HG03354 (cell line): ENCODE measurements around the gene MBNL1.
A peak's percentile ranks its signal among the peaks of the same experiment; 100 is the strongest.
"Not testable (repeated sequence)": the region's sequence is repeated elsewhere in the genome, so short reads cannot be mapped to it uniquely, and the experiment has no call there.

Experiments used
- ATAC-seq: cut with Tn5 transposase; IDR thresholded peaks from one replicate; pipeline ENCODE4 v1.9.1; 2021; ENCODE audit warnings: mild to moderate bottlenecking; ENCODE audit not compliant: unreplicated experiment, poor library complexity, severe bottlenecking

Gene MBNL1

GRCh38 chr3:152413240-152413639 is 144.5 kb downstream of the MBNL1 start:
- ATAC-seq: no peak

GRCh38 chr3:152416808-152417580 is 148.3 kb downstream of the MBNL1 start:
- no peak for ATAC-seq

- no peak for ATAC-seq
Observed at GRCh38 chr3:152419748-152420147, 151.0 kb downstream of the MBNL1 start.

GRCh38 chr3:152421162-152421561 is 152.4 kb downstream of the MBNL1 start:
- no peak for ATAC-seq

GRCh38 chr3:152426393-152426792 is 157.7 kb downstream of the MBNL1 start:
- ATAC-seq: no peak

- ATAC-seq: no peak
Observed at GRCh38 chr3:152428577-152428976, 159.8 kb downstream of the MBNL1 start.

- no peak for ATAC-seq
Observed at GRCh38 chr3:152430223-152431002, 161.7 kb downstream of the MBNL1 start.

- no peak for ATAC-seq
Observed at GRCh38 chr3:152434142-152434541, 165.4 kb downstream of the MBNL1 start.

GRCh38 chr3:152435210-152435609 is 166.5 kb downstream of the MBNL1 start:
- ATAC-seq: not testable (repeated sequence)

- ATAC-seq: no peak
Observed at GRCh38 chr3:152436707-152437590, 168.2 kb downstream of the MBNL1 start.

GRCh38 chr3:152438181-152438580 is 169.5 kb downstream of the MBNL1 start:
- no peak for ATAC-seq

- ATAC-seq: no peak
Observed at GRCh38 chr3:152438706-152439105, 170.0 kb downstream of the MBNL1 start.

- ATAC-seq: not testable (repeated sequence)
Observed at GRCh38 chr3:152440243-152440642, 171.5 kb downstream of the MBNL1 start.

GRCh38 chr3:152443212-152444023 is 174.7 kb downstream of the MBNL1 start:
- peak; percentile 54 for ATAC-seq

GRCh38 chr3:152444029-152444641 is 175.4 kb downstream of the MBNL1 start:
- ATAC-seq: peak; percentile 50

GRCh38 chr3:152445212-152445611 is 176.5 kb downstream of the MBNL1 start:
- ATAC-seq: no peak

GRCh38 chr3:152446495-152446894 is 177.8 kb downstream of the MBNL1 start:
- no peak for ATAC-seq

- no peak for ATAC-seq
Observed at GRCh38 chr3:152447511-152447910, 178.8 kb downstream of the MBNL1 start.

GRCh38 chr3:152448091-152448490 is 179.4 kb downstream of the MBNL1 start:
- no peak for ATAC-seq
